Keratinocyte (primary cell): ENCODE results near the gene EQTN. TPM values are rescaled to one million over a fixed set of nuclear protein-coding genes. Genes with fewer than 3 reads are reported as not detected.

Experiments used
- DNase-seq: peaks from one replicate; pipeline ENCODE4 v3.0.0-alpha.2; 2011; ENCODE audit warnings: low read depth, missing footprints, low spot score
- FAIRE-seq: peaks from 2 replicates; lab custom pipeline; 2011; peaks lifted over from hg19 to GRCh38; lab: Jason Lieb, UNC
- H2AFZ ChIP-seq: 2 replicates; pipeline ENCODE4 v1.6.0; 2012; ENCODE audit warnings: low read length, control low read depth, inconsistent platforms; ENCODE audit not compliant: control insufficient read depth
- H3K27ac ChIP-seq: 2 replicates; pipeline ENCODE4 v1.5.1; 2011; ENCODE audit warnings: low read length; ENCODE audit not compliant: control insufficient read depth, insufficient read depth
- H3K27me3 ChIP-seq: 3 replicates; pipeline ENCODE4 v1.6.0; 2011; ENCODE audit warnings: low read length; ENCODE audit not compliant: control insufficient read depth, insufficient read depth; ENCODE audit errors: extremely low read depth
- H3K36me3 ChIP-seq, 2 experiments: 2 replicates in 1 of 2; 3 replicates in 1 of 2; pipeline ENCODE4 v1.5.1; 2011; ENCODE audit warnings: low read length in 2 of 2, mild to moderate bottlenecking in 1 of 2; ENCODE audit not compliant: control insufficient read depth in 2 of 2, insufficient read depth in 2 of 2; ENCODE audit errors: extremely low read depth in 1 of 2
- H3K4me1 ChIP-seq: 3 replicates; pipeline ENCODE4 v1.5.1; 2011; ENCODE audit warnings: low read length; ENCODE audit not compliant: control insufficient read depth, insufficient read depth; ENCODE audit errors: extremely low read depth
- H3K4me2 ChIP-seq: 3 replicates; pipeline ENCODE4 v1.6.0; 2011; ENCODE audit warnings: low read depth, low read length; ENCODE audit not compliant: control insufficient read depth, insufficient read depth; ENCODE audit errors: extremely low read depth
- H3K4me3 ChIP-seq, 3 experiments: fragments of 200-600 bp in 1 of 3; sonication (generic) in 1 of 3; 2 replicates in 2 of 3; 3 replicates in 1 of 3; pipeline ENCODE4 v1.5.1; 2011 to 2016; ENCODE audit warnings: low read length in 3 of 3, mild to moderate bottlenecking in 3 of 3, control low read depth in 2 of 3, inconsistent platforms in 1 of 3, low read depth in 1 of 3, mixed read lengths in 1 of 3, mixed run types in 1 of 3, moderate library complexity in 1 of 3; ENCODE audit not compliant: control insufficient read depth in 2 of 3, insufficient read depth in 2 of 3; ENCODE audit errors: extremely low read depth in 1 of 3
- H3K79me2 ChIP-seq: 2 replicates; pipeline ENCODE4 v1.6.0; 2012; ENCODE audit warnings: low read length; ENCODE audit not compliant: control insufficient read depth, insufficient read depth
- H3K9ac ChIP-seq: 3 replicates; pipeline ENCODE4 v1.6.0; 2011; ENCODE audit warnings: low read length; ENCODE audit not compliant: control insufficient read depth, insufficient read depth; ENCODE audit errors: extremely low read depth
- H3K9me1 ChIP-seq: 3 replicates; pipeline ENCODE4 v1.6.0; 2011; ENCODE audit warnings: low read length; ENCODE audit not compliant: control insufficient read depth, insufficient read depth; ENCODE audit errors: extremely low read depth
- H3K9me3 ChIP-seq: 2 replicates; pipeline ENCODE4 v1.5.1; 2012; ENCODE audit warnings: low read depth, low read length; ENCODE audit not compliant: control insufficient read depth
- H4K20me1 ChIP-seq: 3 replicates; pipeline ENCODE4 v1.6.0; 2011; ENCODE audit warnings: low read length; ENCODE audit not compliant: control insufficient read depth, insufficient read depth; ENCODE audit errors: extremely low read depth
- CTCF ChIP-seq, 3 experiments: IDR thresholded peaks in 1 of 3; conservative IDR thresholded peaks in 1 of 3; optimal IDR thresholded peaks in 1 of 3; 2 replicates in 2 of 3; 3 replicates in 1 of 3; pipeline versions ENCODE3 to v1.5.1; 2011; ENCODE audit warnings: low read length in 3 of 3, mild to moderate bottlenecking in 3 of 3, moderate library complexity in 2 of 3, control low read depth in 1 of 3, inconsistent platforms in 1 of 3; ENCODE audit not compliant: insufficient read depth in 2 of 3; ENCODE audit errors: extremely low read depth in 1 of 3
- EZH2 ChIP-seq: IDR thresholded peaks from one replicate; pipeline ENCODE4 v1.6.1; 2012; ENCODE audit warnings: inconsistent platforms, mild to moderate bottlenecking, low read length, moderate library complexity
- dilution Hi-C: fragments of 300-500 bp; cut with MboI; formaldehyde crosslinking; loops from one replicate; pipeline ENCODE4 v1.7.0; 2020; ENCODE audit warnings: low sequenced_read_pairs; ENCODE audit not compliant: extremely low pct_ligation_motif_present
- polyA plus RNA-seq, 5 experiments: library from polyadenylated mRNA; depleted of rRNA in 3 of 5; stranded (reverse) in 3 of 5; stranded (forward) in 1 of 5; unstranded in 1 of 5; fragments of >200 nt; gene quantifications; 1 replicate in 1 of 5; 2 replicates in 3 of 5; 3 replicates in 1 of 5; pipeline versions ENCODE4 v1.2.1 to v1.2.3, GENCODE V29; 2011 to 2012; ENCODE audit warnings: missing spikeins in 2 of 5, low read depth in 1 of 5, low replicate concordance in 1 of 5

Gene EQTN
- polyA plus RNA-seq, 1 donor (not counting 4 experiments of a cell fraction or from before 2014, with no cell fraction given) = 0.21 TPM

- Histone ChIP-seq H3K4me1 (no peaks in the 10 kb centered on the region), H4K20me1 (no peaks in the 10 kb centered on the region), H3K9ac (no peak overlapping the region), H3K9me1 (no peaks in the 10 kb centered on the region), H2AFZ (no peak overlapping the region), H3K4me2 (no peak overlapping the region), H3K27ac (no peak overlapping the region), H3K36me3 (no peaks in the 10 kb centered on the region), H3K79me2 (no peaks in the 10 kb centered on the region), H3K9me3 (no peaks in the 10 kb centered on the region), H3K4me3 (no peak overlapping the region), H3K27me3 (no peaks in the 10 kb centered on the region)
- TF ChIP-seq CTCF (optimal IDR thresholded peaks at IDR 0.05 in 1 of 3, IDR thresholded peaks at IDR 0.05 in 1 of 3, conservative IDR thresholded peaks at IDR 0.05 in 1 of 3; ENCODE audit: extremely low read depth in 1 of 3, insufficient read depth in 2 of 3, low read length in 3 of 3) = no peak
- no peak for TF ChIP-seq EZH2
- dilution Hi-C loops = no loop called here
- DNase-seq (no peak), FAIRE-seq (no peak)
These were observed 7.6 kb upstream of the EQTN start for GRCh38 chr9:27304521-27304920.

GRCh38 chr9:27303219-27303618, 6.3 kb upstream of the EQTN start:
- FAIRE-seq = no peak
- Histone ChIP-seq H2AFZ (no peak overlapping the region), H3K9ac (no peak overlapping the region), H3K27me3 (no peaks in the 10 kb centered on the region), H3K9me3 (no peaks in the 10 kb centered on the region), H3K27ac (no peak overlapping the region), H3K79me2 (no peaks in the 10 kb centered on the region), H3K4me2 (no peak overlapping the region), H3K4me1 (no peaks in the 10 kb centered on the region), H3K4me3 (no peak overlapping the region), H3K36me3 (no peaks in the 10 kb centered on the region), H3K9me1 (no peaks in the 10 kb centered on the region), H4K20me1 (no peaks in the 10 kb centered on the region)
- dilution Hi-C loops = no loop called here
- TF ChIP-seq EZH2 (no peak), CTCF (optimal IDR thresholded peaks at IDR 0.05 in 1 of 3, IDR thresholded peaks at IDR 0.05 in 1 of 3, conservative IDR thresholded peaks at IDR 0.05 in 1 of 3; ENCODE audit: extremely low read depth in 1 of 3, insufficient read depth in 2 of 3, low read length in 3 of 3) (no peak)
- no peak for DNase-seq
